GM12864 (cell line): ENCODE results near the gene KRTAP2-4.
"Not testable (repeated sequence)": the region's sequence is repeated elsewhere in the genome, so short reads cannot be mapped to it uniquely, and the experiment has no call there.

Experiments used
- DNase-seq: peaks from one replicate; pipeline ENCODE4 v3.0.0-alpha.2; 2011; ENCODE audit warnings: low read depth
- H3K4me3 ChIP-seq: 2 replicates; pipeline ENCODE4 v1.5.1; 2011; ENCODE audit warnings: mild to moderate bottlenecking, low read depth, low read length, control low read depth
- CTCF ChIP-seq: IDR thresholded peaks from 2 replicates; pipeline ENCODE4 v1.5.1; 2011; ENCODE audit warnings: low read depth, mild to moderate bottlenecking, moderate library complexity, low read length, control low read depth, inconsistent platforms; ENCODE audit errors: missing control alignments

KRTAP2-4 gene

DNA sequence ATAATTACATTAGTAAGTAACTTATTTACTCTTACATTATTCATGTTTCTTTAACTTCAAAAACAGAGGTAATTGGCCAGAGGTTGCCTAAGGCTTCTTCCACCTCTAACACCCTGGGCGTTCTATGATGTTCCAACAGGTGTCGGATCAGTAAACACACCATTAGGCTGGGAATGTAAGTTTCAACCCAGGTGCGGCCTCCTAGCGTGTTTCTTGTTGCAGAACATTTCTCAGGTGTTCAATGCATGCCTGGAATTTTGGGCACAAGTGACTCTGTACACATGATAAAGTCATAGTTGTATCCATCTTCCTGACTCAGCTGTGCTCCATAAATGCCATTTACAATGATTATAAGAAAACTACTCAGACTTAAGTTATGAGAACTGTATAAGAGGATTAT is 11.7 kb downstream of the KRTAP2-4 start:
- no peak for TF ChIP-seq CTCF
- no peak overlapping the region for H3K4me3 ChIP-seq
- DNase-seq = no peak

- no peak overlapping the region for H3K4me3 ChIP-seq
- DNase-seq = no peak
- no peak for TF ChIP-seq CTCF
Observed at GRCh38 chr17:41052566-41052965, 13.1 kb downstream of the KRTAP2-4 start.

DNA sequence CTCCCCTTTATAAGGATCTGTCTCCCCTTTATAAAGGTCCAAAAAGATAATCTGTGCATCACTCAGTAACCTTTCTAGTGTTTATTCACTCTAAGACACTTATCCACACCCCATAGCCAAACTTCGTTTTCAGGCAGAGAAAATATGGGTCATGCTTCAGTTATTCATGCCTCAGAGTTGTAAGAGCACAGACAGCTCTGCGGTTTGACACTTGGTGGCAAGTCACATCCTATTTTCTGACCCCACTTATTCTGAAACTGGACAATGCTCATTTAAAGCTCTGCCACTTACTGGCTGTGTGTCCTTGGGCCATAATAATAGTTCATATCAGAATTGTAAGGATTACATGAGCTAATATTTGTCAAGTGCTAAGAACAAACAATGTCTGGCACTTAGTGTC is 16.6 kb downstream of the KRTAP2-4 start:
- no peak overlapping the region for H3K4me3 ChIP-seq
- no peak for TF ChIP-seq CTCF
- DNase-seq = no peak

GRCh38 chr17:41048441-41048840 is 17.2 kb downstream of the KRTAP2-4 start:
- TF ChIP-seq CTCF = no peak
- no peak overlapping the region for H3K4me3 ChIP-seq
- DNase-seq = no peak

DNA sequence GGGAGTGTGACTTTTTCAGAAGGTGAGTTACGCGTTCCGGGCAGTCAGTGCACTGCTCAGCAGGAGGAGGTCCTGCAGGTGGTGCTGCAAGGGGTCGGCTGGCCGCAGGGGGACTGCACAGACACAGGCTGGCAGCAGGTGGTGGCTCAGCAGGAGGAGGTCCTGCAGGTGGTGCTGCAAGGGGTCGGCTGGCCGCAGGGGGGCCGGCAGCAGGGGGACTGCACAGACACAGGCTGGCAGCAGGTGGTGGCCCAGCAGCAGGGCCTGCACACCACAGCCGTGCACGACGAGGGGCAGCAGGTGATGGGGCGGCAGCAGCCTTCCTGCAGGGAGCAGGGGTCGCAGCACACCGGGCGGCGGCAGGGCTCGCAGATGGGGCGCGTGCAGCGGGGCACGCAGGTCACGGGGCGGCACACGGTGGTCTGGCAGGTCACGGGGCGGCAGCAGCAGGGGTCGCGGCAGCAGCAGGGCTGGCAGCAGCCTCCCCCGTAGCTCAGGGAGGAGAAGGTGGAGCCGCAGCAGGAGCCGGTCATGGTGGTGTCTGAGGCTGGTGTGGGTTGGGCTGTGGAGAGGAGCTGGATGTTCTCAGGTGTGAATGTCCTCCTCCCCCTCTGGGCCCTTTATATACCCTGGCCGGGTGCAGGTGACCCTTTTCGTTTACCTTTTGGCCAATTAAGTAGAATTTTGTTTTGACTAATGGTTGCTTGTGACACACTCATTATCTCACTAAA is 18.8 kb downstream of the KRTAP2-4 start, which contains the start of gene KRTAP2-1:
Gene KRTAP2-1, minus strand, starts transcription at position 582 of the 731 bp plus-strand sequence. Its CDS starts 49 bp downstream, at position 533.
- DNase-seq = not testable (repeated sequence)

GRCh38 chr17:41042953-41043352 is 22.7 kb downstream of the KRTAP2-4 start:
- no peak for DNase-seq
- no peak overlapping the region for H3K4me3 ChIP-seq
- TF ChIP-seq CTCF = no peak

More for the DNA sequence above, 18.8 kb downstream of the KRTAP2-4 start, which contains the start of gene KRTAP2-1:
- not testable (repeated sequence) for H3K4me3 ChIP-seq

- not testable (repeated sequence) for DNase-seq, H3K4me3 ChIP-seq
Observed at GRCh38 chr17:41040783-41041571, 24.7 kb downstream of the KRTAP2-4 start, which contains the start of gene KRTAP1-1. KRTAP1-1 (minus strand) TSS chr17:41041450; CDS start chr17:41041397, 53 bp downstream.
